Activated CD4-positive, alpha-beta T cell treated with anti-CD3 and anti-CD28 coated beads, Interleukin-2, amount 10 ng/mL, durations not matched to agents 7 days and 5 days (primary cell): ENCODE measurements around the gene FAM136A. TPM values are rescaled to one million over a fixed set of nuclear protein-coding genes. Genes with fewer than 3 reads are reported as not detected.
"Not testable (repeated sequence)": the region's sequence is repeated elsewhere in the genome, so short reads cannot be mapped to it uniquely, and the experiment has no call there.

Experiments used
- CTCF ChIA-PET: fragments of 350-600 bp; sonication (Branson Sonifier 250); formaldehyde crosslinking; loops from one replicate; lab custom pipeline; 2021; ENCODE audit warnings: antibody characterized with exemption; lab: Charles Lee
- POLR2A ChIA-PET: fragments of 350-600 bp; sonication (Branson Sonifier 250); formaldehyde crosslinking; loops from one replicate; lab custom pipeline; 2021; ENCODE audit warnings: antibody characterized with exemption; lab: Charles Lee
- DNase-seq: peaks from one replicate; pipeline ENCODE4 v3.0.0-alpha.2; 2020
- H3K27ac Mint-ChIP-seq: one replicate; pipeline ENCODE4 v1.8.0; 2021; ENCODE audit warnings: mild to moderate bottlenecking, moderate library complexity, mixed read lengths
- H3K27me3 Mint-ChIP-seq: one replicate; pipeline ENCODE4 v1.8.0; 2021; ENCODE audit warnings: mixed read lengths
- H3K36me3 Mint-ChIP-seq: one replicate; pipeline ENCODE4 v1.8.0; 2021; ENCODE audit warnings: low read depth, mixed read lengths
- H3K4me1 Mint-ChIP-seq: one replicate; pipeline ENCODE4 v1.8.0; 2021; ENCODE audit warnings: mixed read lengths
- H3K4me3 Mint-ChIP-seq: one replicate; pipeline ENCODE4 v1.8.0; 2021; ENCODE audit warnings: mild to moderate bottlenecking, moderate library complexity, mixed read lengths
- H3K9me3 Mint-ChIP-seq: one replicate; pipeline ENCODE4 v1.8.0; 2021; ENCODE audit warnings: mixed read lengths
- total RNA-seq, 2 experiments: library from RNA; stranded (reverse); gene quantifications; one replicate each; pipeline ENCODE4 v1.2.3, GENCODE V29; 2021

Gene FAM136A
- total RNA-seq, 2 experiments from 2014 or later = 33.4 to 37.4 TPM

DNA sequence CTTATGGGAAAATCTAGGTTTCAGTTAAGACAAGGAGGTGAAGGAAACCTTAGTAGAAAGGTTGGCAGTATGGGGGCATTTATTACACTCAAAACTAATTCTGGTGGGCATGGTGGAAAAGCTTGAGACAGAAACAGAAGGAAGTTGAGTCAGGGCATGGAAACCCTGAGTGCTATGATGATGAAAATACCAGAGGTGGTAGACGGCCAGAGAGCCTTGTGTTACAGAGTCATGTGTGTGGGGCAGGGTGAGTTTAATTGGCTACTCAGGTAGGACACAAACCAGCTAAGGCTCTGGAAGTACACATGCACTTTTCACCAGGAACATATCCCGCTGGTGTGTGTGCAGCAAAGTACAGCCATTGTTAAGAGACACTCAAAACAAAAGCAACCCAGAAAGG, 20.7 kb upstream of the FAM136A start:
- H3K36me3 Mint-ChIP-seq = no peaks in the 10 kb centered on the region
- POLR2A ChIA-PET = no interaction called here
- no peak overlapping the region for H3K27ac Mint-ChIP-seq
- H3K4me1 Mint-ChIP-seq = no peaks in the 10 kb centered on the region
- H3K9me3 Mint-ChIP-seq = no peaks in the 10 kb centered on the region
- CTCF ChIA-PET = no interaction called here
- H3K4me3 Mint-ChIP-seq = no peak overlapping the region
- DNase-seq = no peak
- H3K27me3 Mint-ChIP-seq = peaks cover 9% of the 10 kb centered on the region

DNA sequence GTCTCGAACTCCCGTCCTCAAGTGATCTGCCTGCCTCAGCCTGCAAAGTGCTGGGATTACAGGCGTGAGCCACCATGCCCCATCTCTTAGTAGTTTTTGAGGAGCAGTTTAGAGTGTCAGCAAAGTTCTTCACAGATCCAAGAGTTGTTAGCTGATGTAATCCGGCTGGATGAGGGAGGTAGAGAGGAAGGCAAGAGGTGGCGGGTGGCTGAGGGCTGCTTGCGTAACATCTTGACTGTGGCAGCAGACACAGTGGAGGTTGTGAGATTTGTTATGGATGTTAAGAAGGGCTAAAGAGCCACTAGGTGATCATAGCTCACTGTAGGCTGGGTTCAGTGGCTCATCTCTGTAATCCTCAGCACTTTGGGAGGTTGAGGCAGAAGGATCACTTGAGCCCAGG, 19.5 kb upstream of the FAM136A start:
- POLR2A ChIA-PET = no interaction called here
- Mint-ChIP-seq H3K27me3 (peaks cover 13% of the 10 kb centered on the region), H3K9me3 (no peaks in the 10 kb centered on the region), H3K36me3 (no peaks in the 10 kb centered on the region), H3K27ac (no peak overlapping the region), H3K4me3 (no peak overlapping the region), H3K4me1 (no peaks in the 10 kb centered on the region)
- CTCF ChIA-PET = interaction anchor here (0.6 to 1.4 kb wide), 5 partner anchors 10 to 1031 kb away, joined by 3 to 4 read pairs (median 3); no protein-coding TSS in a partner anchor
- no peak for DNase-seq

DNA sequence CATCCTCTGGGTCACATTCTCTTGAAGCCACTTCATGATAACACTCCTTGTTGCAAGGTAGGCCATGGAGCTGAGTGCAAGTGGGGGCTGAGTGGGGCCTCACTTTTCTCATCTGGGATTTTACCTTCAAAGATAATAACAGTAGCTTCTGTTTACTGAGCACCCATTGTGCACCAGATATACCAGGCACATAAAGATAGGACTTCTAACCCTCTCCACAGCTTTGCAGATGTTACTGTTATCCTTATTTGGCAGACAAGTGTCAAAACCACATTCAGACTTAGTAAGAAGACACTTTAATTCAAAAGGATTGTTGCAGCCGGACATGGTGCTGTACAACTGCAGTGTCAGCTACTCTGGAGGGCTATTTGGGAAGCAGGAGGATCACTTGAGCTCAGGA, 12.8 kb upstream of the FAM136A start:
- ChIA-PET CTCF (interaction anchor here (1.4 to 4.7 kb wide), 2 partner anchors 10 to 12 kb away, joined by 5 to 29 read pairs; partner anchors contain the start of gene FAM136A), POLR2A (no interaction called here)
- H3K4me1 Mint-ChIP-seq = peaks cover 3% of the 10 kb centered on the region
- no peaks in the 10 kb centered on the region for H3K9me3 Mint-ChIP-seq
- peaks cover 9% of the 10 kb centered on the region for H3K27me3 Mint-ChIP-seq
- H3K27ac Mint-ChIP-seq = no peak overlapping the region
- DNase-seq = no peak
- no peaks in the 10 kb centered on the region for H3K36me3 Mint-ChIP-seq
- H3K4me3 Mint-ChIP-seq = no peak overlapping the region

DNA sequence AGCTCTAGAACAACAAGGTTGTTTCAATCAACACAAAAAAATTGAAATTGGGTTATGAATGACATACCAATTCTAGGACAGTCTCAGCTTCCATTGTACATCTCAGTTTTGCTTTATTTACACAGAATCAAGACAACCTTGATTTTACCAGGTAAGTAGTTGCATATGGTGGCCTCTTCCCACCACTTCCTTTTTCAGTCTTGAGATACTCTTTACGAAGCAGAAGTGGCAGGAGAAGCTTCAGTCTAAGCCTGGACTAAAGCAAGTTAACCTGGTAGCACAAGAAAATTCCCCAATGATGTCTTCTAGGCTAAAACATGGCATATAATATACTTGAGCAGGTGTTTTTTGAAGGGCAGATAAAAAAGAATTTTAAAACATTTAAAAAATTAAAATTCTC, 10.7 kb upstream of the FAM136A start:
- no peak overlapping the region for H3K4me3 Mint-ChIP-seq
- H3K27ac Mint-ChIP-seq = no peak overlapping the region
- H3K36me3 Mint-ChIP-seq = no peaks in the 10 kb centered on the region
- peaks cover 10% of the 10 kb centered on the region for H3K27me3 Mint-ChIP-seq
- ChIA-PET CTCF (interaction anchor here (0.7 to 4.7 kb wide), 3 partner anchors 9 to 334 kb away, joined by 3 to 29 read pairs (median 3); partner anchors contain the start of gene FAM136A), POLR2A (no interaction called here)
- no peaks in the 10 kb centered on the region for H3K9me3 Mint-ChIP-seq
- H3K4me1 Mint-ChIP-seq = peaks cover 3% of the 10 kb centered on the region
- DNase-seq = no peak

DNA sequence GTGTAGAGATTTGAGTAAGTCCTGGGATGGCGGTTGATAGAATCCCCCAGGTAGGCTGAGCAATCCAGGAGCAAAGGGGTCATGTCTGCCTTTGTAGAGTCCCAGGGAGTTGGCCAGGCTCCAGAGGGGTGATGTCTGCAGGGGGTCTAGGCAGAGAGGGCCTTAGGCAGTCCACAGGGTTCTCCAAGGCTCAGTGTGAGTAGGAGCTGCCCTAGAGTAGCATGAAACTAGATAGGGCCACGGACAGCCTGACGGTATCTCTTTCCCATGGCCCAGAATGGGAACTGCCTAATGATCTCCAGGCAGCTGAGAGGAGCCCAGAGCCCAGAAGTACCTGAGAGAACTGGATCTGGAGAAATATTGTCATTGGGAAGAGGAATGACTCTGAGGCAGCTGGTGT, 9.0 kb upstream of the FAM136A start:
- Mint-ChIP-seq H3K4me1 (peaks cover 3% of the 10 kb centered on the region), H3K27me3 (peaks cover 6% of the 10 kb centered on the region), H3K4me3 (no peak overlapping the region), H3K27ac (no peak overlapping the region), H3K36me3 (no peaks in the 10 kb centered on the region), H3K9me3 (no peaks in the 10 kb centered on the region)
- POLR2A ChIA-PET = no interaction called here
- DNase-seq = no peak
- CTCF ChIA-PET = interaction anchor here (4.7 kb wide), 1 partner anchor 8 kb away, joined by 29 read pairs; the partner anchor contains the start of gene FAM136A

DNA sequence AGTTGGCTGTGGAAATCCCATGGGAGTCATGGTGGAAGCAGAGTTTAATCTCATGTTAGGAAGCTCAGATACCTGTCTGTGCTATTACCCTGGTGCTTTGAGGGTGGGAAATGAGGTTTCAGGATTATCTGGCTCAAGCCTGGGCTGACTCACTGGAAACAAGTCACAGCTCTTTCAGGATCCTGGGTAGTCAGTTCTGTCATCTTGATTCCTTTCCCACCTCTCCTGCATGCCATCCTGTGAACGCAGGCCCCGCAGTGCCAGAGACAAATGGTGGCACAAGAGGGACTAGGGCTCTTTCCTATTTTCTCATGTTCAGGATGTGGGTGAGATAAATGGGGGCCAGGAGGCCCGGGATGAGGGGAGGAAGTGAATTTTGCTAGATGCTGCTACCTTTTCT, 3.7 kb upstream of the FAM136A start:
- Mint-ChIP-seq H3K27ac (no peak overlapping the region), H3K4me1 (peaks cover 20% of the 10 kb centered on the region), H3K27me3 (peaks cover 6% of the 10 kb centered on the region), H3K9me3 (no peaks in the 10 kb centered on the region), H3K4me3 (no peak overlapping the region), H3K36me3 (peaks cover 6% of the 10 kb centered on the region)
- ChIA-PET POLR2A (no interaction called here), CTCF (interaction anchor here (1.1 kb wide), 1 partner anchor 314 kb away, joined by 3 read pairs; no protein-coding TSS in a partner anchor)
- DNase-seq = no peak

DNA sequence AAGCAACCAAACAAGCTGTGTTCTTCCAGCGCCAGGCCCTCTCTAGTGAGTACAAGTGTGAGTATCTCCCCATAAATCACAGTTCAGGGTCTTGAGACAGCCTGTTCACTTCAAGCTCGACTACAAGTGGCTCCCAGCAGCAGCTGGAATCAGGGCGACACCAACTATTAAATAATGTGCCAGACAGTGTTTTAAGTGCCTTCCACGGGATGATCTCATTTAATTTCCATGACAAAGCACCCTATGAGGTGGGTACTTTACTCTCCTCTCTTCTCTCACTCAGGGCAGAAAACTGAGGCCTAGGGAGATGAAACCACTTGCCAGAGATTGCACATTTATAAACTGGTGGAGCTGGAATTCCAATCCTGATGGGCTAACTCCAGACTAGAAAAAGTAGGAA, 2.6 kb upstream of the FAM136A start:
- H3K9me3 Mint-ChIP-seq = no peaks in the 10 kb centered on the region
- H3K27ac Mint-ChIP-seq = no peak overlapping the region
- POLR2A ChIA-PET = interaction anchor here (0.6 kb wide), 1 partner anchor 315 kb away, joined by 3 read pairs; no protein-coding TSS in a partner anchor
- DNase-seq = no peak
- peaks cover 12% of the 10 kb centered on the region for H3K36me3 Mint-ChIP-seq
- H3K27me3 Mint-ChIP-seq = peaks cover 4% of the 10 kb centered on the region
- CTCF ChIA-PET = interaction anchor here (0.6 to 3.8 kb wide), 24 partner anchors 8 to 644 kb away, joined by 3 to 29 read pairs (median 3); partner anchors contain the start of genes SNRNP27 and SNRPG
- peaks cover 24% of the 10 kb centered on the region for H3K4me1 Mint-ChIP-seq
- H3K4me3 Mint-ChIP-seq = no peak overlapping the region

DNA sequence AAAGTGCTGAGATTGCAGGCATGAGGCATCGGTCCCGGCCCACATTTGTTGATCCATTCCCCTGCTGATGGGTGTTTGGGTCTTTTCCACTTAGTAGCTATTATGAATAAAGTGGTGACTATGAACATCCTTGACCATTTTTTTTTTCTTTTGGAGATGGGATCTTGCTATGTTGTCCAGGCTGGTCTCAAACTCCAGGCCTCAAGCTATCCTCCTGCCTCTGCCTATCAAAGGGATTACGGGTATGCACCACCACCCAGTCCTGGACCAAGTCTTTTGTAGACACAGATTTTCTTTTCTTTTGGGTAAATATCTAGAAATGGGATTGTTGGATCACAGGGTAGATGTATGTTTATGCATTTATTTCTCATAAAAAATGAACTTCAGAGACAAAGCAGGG, 1.3 kb upstream of the FAM136A start:
- Mint-ChIP-seq H3K36me3 (peaks cover 23% of the 10 kb centered on the region), H3K27ac (no peak overlapping the region), H3K4me3 (no peak overlapping the region), H3K27me3 (no peaks in the 10 kb centered on the region), H3K9me3 (no peaks in the 10 kb centered on the region), H3K4me1 (peaks cover 34% of the 10 kb centered on the region)
- CTCF ChIA-PET = interaction anchor here (0.6 to 3.8 kb wide), 16 partner anchors 10 to 619 kb away, joined by 3 to 29 read pairs (median 4); partner anchors contain the start of genes MXD1, PCYOX1 and SNRPG
- no peak for DNase-seq
- POLR2A ChIA-PET = interaction anchor here (0.9 kb wide), 1 partner anchor 248 kb away, joined by 5 read pairs; no protein-coding TSS in a partner anchor

DNA sequence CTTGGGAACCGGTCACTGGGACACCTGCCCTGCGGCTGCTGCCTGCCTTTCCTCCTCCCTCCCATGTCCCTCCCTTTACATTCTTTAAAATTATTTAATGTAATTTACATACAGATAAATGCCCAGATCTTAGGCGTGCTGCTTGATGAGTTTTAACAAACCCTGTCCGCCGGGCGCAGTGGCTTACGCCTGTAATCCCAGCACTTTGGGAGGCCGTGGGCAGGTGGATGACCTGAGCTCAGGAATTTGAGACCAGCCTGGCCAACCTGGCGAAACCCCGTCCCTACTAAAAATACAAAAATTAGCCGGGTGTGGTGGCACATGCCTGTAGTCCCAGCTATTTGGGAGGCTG, 304 bp upstream of the FAM136A start:
- not testable (repeated sequence) for H3K27me3 Mint-ChIP-seq, H3K27ac Mint-ChIP-seq, DNase-seq, H3K9me3 Mint-ChIP-seq
- Mint-ChIP-seq H3K4me3 (peak overlapping the region; percentile 92), H3K36me3 (peaks cover 31% of the 10 kb centered on the region), H3K4me1 (peaks cover 40% of the 10 kb centered on the region)
- CTCF ChIA-PET = interaction anchor here (1.0 to 3.8 kb wide), 12 partner anchors 9 to 618 kb away, joined by 3 to 29 read pairs (median 5); partner anchors contain the start of genes C2orf42, PCYOX1 and SNRPG
- POLR2A ChIA-PET = interaction anchor here (0.9 to 1.0 kb wide), 2 partner anchors 55 to 249 kb away, joined by 3 to 5 read pairs; no protein-coding TSS in a partner anchor

DNA sequence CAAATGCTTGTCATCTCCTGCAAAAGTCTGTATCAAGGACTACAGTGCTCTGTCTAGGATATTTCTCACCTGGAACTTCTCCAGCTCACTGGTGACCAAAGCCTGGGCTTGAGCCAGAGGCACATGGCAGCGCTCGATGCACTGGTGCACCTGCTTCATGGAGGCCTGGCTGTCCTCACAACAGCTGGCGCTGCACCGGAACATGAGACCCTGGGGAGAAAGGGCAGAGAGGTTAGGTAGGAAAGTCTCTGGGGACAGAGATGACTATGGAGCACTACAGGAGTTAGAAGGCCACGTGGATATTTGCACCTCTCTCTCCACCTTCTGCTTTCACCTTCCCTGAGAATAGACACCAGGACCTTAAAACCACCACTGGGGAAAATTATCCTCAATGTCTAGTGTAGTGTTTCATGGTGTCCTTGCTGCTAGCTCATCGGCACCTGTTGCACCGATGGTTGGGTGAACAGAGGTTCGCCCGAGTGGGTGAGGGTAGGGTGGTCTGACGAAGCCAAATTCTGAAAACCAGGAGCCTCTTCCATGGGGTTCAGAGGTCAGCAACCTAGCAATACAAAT, 1.0 kb downstream of the FAM136A start:
- H3K9me3 Mint-ChIP-seq = no peaks in the 10 kb centered on the region
- H3K4me1 Mint-ChIP-seq = peaks cover 51% of the 10 kb centered on the region
- H3K27me3 Mint-ChIP-seq = no peaks in the 10 kb centered on the region
- no peak for DNase-seq
- peaks cover 42% of the 10 kb centered on the region for H3K36me3 Mint-ChIP-seq
- CTCF ChIA-PET = interaction anchor here (0.8 to 3.8 kb wide), 6 partner anchors 7 to 317 kb away, joined by 3 to 28 read pairs (median 5); partner anchors contain the start of genes C2orf42 and SNRPG
- peak overlapping the region; percentile 92 for H3K4me3 Mint-ChIP-seq
- POLR2A ChIA-PET = no interaction called here
- peak overlapping the region; percentile 95 for H3K27ac Mint-ChIP-seq

DNA sequence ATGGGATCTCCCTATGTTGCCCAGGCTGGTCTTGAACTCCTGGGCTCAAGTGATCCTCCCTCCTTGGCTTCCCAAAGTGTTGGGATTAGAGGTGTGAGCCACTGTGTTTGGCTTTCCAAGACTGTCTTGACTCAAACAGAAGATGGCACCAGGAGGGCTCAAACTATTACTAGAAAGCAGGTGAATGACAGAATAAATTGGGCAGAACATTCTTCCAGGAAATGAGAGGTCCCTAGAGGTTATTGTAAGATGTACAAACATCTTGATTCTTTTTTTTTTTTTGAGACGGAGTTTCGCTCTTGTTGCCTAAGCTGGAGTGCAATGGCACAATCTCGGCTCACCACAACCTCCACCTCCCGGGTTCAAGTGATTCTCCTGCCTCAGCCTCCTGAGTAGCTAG, 4.0 kb downstream of the FAM136A start:
- Mint-ChIP-seq H3K36me3 (peaks cover 43% of the 10 kb centered on the region), H3K4me1 (peaks cover 52% of the 10 kb centered on the region)
- H3K27me3 Mint-ChIP-seq, H3K9me3 Mint-ChIP-seq, H3K4me3 Mint-ChIP-seq, H3K27ac Mint-ChIP-seq, DNase-seq, CTCF ChIA-PET, POLR2A ChIA-PET: not testable (repeated sequence)

DNA sequence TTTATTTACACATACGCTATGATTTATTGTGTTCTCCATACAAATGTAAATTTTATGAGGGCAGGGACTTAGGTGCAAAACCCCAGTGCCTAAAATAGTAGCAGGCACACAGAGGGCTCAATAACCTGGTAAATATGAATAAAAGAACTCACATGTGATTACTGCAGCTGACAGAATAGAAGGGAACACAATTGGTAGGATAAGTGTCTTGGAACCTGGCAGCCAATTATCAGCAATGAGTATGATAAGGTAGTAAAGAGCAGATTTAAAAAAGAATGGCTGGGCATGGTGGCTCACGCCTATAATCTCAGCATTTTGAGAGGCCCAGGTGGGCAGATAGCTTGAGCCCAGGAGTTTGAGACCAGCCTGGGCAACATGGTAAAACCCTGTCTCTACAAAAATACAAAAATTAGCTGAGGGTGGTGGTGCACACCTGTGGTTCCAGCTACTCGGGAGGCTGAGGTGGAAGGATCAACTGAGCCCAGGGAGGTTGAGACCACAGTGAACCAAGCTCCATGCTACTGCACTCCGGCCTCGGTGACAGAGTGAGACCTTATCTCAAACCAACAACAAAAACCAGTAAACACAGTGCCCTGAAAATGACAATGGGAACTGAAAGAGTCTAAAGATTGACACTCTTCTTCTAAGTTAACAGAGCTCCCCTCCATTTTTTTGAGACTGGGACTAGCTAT, 18.2 kb downstream of the FAM136A start:
- H3K27ac Mint-ChIP-seq = no peak overlapping the region
- H3K4me1 Mint-ChIP-seq = peaks cover 40% of the 10 kb centered on the region
- H3K4me3 Mint-ChIP-seq = no peak overlapping the region
- H3K9me3 Mint-ChIP-seq = no peaks in the 10 kb centered on the region
- POLR2A ChIA-PET = no interaction called here
- DNase-seq = no peak
- H3K36me3 Mint-ChIP-seq = peaks cover 74% of the 10 kb centered on the region
- H3K27me3 Mint-ChIP-seq = no peaks in the 10 kb centered on the region
- CTCF ChIA-PET = interaction anchor here (0.6 to 2.0 kb wide), 4 partner anchors 9 to 123 kb away, joined by 3 to 5 read pairs (median 3); partner anchors contain the start of gene SNRPG

DNA sequence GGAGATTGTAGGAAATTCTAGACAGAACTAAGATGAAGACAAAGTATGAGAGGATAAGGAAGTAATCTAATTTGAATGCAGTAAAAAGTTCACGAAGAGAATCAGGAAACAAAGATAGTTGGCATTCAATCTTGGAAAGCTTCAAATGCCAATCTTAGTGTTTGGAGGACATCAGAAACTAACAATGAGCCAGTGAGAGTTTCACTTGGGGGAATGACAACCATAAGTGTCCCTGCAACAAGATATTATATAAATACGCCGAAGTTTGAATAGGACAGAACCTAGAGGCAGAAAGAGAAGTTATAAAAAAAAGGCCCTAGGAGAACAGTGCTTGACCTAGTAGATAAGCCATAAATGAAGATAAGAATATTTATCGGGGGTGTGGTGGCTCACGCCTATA, 19.4 kb downstream of the FAM136A start:
- H3K36me3 Mint-ChIP-seq = peaks cover 68% of the 10 kb centered on the region
- H3K27me3 Mint-ChIP-seq = no peaks in the 10 kb centered on the region
- H3K9me3 Mint-ChIP-seq = no peaks in the 10 kb centered on the region
- DNase-seq = no peak
- ChIA-PET CTCF (interaction anchor here (0.5 kb wide), 1 partner anchor 9 kb away, joined by 3 read pairs; no protein-coding TSS in a partner anchor), POLR2A (no interaction called here)
- no peak overlapping the region for H3K4me3 Mint-ChIP-seq
- H3K4me1 Mint-ChIP-seq = peaks cover 31% of the 10 kb centered on the region
- H3K27ac Mint-ChIP-seq = peak overlapping the region; percentile 16
